GM21447 (cell line): ENCODE results near the gene PEPD.
"Not testable (repeated sequence)": the region's sequence is repeated elsewhere in the genome, so short reads cannot be mapped to it uniquely, and the experiment has no call there.

ENCODE experiments used
- ATAC-seq: cut with Tn5 transposase; IDR thresholded peaks from one replicate; pipeline ENCODE4 v1.9.1; 2021; ENCODE audit not compliant: unreplicated experiment

PEPD gene

DNA sequence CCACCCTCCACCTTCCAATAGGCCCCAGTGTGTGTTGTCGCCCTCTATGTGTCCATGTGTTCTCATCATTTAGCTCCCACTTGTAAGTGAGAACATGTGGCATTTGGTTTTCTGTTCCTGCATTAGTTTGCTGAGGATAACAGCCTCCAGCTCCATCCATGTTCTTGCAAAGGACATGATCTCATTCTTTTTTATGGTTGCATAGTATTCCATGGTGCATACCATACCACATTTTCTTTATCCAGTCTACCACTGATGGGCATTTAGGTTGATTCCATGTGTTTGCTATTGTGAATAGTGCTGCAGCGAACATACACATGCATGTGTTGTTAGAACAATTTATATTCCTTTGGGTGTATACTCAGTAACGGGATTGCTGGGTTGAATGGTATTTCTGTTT is 42.0 kb downstream of the PEPD start:
- not testable (repeated sequence) for ATAC-seq

- ATAC-seq = no peak
Measured at GRCh38 chr19:33477781-33478180, 43.8 kb downstream of the PEPD start.

DNA sequence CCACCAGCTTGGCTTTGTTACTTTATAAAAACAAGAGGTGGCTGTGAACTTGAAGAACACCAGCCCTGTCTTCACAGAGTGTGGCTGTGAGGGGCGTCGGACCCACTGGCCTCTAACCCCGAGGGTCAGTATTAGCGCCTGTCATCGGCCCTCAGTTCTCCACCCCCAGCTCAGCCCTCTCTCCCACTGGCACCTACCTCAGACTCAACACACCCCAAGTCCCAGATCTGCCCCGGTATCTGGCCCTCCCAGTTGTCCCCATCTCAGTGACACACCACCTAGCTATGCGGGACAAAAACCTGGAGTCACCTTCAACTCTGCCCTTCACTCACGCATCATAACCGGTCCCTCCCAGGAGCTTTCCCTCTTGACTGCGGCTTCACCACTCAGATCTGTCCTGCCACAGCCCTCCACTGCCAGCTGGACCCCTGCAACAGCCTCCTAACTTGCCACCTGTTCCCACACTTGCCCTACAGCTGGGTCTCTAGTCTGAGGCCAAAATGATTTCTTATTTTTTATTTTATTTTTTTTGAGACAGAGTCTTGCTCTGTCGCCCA is 45.4 kb downstream of the PEPD start:
- ATAC-seq = no peak

DNA sequence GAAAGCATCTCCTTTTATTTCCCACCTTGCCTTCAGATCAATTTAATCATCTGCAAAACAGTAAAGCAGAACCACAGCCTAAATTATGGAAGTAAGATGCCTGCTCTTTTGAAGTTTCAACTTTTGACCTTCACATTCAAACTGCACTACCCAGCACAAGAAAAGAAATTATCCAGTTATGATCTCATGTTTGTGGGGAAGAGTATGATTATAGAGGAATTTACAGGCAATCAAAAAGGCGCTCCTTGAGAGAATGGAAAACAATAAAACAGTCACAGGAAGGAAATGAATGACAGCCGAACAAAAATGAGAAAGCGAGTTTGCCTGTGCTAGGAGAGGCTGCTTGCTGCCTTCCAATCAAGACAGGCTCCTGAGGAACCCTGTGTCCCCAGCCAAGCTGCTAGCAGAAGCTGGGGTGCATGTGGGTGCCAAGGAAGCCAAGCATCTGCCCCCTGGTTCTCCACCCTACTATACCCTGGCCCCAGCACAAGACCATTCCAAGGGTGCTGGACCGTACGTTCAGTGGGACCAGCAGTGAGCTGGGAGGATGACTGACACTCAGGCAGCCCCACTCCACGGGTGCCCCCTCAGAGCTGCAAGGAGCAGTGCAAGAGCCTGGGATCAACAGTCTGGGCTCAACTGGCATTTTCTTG is 47.8 kb downstream of the PEPD start:
- no peak for ATAC-seq

DNA sequence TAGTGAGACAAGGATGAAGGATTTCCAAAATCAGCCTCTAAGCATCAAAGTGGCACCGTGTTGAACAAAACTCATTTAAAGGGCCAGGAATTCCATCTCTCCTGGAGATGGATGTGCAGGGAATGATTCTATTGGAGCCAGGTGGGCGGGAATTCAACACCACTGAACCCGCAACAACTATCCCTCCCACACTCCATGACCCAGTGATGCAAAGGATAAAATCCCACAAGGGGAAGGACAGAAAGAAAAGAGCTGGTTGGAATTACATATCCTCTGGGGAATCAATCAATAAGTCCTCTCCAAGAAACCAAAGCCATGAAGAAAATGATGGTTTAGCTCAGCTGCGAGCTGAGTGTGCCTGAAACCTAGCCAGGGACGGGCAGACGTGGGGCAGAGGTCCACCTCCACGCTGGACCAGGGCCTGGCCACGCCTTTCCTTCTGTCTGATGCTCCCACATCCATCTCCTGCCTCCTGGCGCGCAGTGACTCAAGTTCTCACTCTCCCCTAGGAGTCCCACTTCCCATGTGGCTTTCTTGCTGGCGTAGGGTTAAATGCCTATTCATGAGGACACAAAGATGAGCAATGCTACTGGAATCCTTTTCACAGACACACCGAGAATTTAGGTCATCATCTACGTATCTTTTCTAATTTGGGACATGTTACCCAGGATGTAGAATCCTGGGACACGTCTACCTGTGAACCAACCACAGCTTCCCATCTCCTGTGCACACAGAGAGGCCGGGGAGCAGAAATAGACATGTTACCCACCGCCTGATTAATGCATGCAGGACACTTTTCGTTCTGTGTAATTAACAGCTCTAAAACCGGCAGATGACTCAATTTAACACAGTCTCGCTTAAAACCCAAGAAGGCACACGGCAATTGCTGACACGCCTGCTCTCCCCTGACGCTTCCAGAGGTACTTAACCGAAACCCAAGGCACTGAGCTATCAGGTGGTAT is 48.6 kb downstream of the PEPD start:
- no peak for ATAC-seq

DNA sequence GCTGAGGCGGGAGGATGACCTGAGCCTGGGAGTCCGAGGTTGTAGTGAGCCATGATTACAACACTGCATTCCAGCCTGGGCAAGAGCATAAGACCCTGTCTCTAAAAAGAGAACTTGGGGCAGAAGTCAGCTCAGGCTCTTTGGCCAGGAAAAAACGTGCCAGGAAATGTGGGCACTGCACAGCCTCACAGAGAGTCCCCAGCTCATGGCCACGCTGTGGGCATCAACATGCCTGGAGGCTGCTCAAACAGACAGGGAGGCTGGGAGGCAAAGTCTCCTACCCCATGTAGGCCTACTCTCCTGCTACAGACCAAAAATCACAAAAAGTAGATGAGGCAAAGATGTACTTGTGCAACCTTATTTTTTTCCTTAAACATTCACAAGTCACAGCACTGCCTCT is 49.4 kb downstream of the PEPD start:
- ATAC-seq = no peak

DNA sequence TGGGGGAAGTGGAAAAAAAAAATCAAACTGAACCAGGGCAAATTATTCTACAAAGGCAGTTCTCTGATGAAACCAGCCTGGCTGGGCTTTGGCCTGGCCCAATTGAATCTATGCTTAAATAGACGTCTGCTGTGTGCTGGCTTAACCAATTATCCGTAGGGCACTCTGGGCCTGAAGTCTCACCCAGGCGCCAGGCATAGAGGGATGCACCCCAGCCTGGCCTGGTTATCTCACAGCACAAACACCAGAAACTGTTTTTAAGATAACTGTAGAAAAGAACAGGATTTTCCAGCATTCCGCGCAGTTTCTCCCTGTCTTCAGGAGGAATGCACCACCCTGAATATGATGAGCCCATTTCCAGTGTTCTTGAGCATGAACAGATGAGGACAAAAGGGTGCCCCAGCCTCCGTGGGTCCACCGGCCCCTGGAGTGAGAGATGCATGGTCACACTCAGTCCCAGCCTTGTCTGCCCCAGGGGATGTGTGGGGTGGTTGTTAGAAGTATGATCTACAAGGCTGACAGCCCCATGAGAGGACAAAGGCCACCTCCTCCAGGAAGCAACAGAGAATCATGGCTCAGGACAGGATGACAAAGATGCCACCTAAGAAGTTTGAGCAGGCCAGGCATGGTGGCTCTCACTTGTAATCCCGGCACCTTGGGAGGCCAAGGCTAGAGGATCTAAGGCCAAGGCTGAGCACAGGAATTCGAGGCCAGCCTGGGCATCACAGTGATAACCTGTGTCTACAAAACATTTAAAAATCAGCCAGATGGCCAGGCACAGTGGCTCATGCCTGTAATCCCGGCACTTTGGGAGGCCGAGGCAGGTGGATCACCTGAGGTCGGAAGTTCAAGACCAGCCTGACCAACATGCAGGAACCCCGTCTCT is 50.2 kb downstream of the PEPD start:
- ATAC-seq = no peak

DNA sequence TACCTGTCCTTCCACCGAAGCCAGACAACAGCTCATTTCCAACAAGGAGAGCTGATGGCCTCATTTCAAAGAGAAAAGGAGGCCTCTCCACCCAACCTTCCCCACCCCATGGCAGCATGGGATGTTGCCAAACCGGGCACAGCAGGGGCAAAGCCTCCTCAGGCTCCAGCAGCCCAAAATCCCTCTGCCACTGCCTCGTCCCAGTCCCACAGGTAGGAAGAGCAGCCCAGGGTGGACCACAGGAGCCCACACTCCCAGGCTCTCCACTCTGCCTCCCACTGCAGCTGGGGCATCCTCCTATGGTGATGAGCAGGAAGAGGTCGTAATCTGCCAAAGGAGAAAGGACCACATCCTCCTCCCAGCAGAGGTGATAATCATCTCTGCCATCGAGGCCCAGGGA is 50.9 kb downstream of the PEPD start:
- no peak for ATAC-seq

- ATAC-seq = no peak
Measured at GRCh38 chr19:33470040-33470330, 51.6 kb downstream of the PEPD start.

GRCh38 chr19:33469171-33470039 is 52.2 kb downstream of the PEPD start:
- no peak for ATAC-seq

- ATAC-seq = no peak
Measured at GRCh38 chr19:33468361-33469170, 53.0 kb downstream of the PEPD start.

DNA sequence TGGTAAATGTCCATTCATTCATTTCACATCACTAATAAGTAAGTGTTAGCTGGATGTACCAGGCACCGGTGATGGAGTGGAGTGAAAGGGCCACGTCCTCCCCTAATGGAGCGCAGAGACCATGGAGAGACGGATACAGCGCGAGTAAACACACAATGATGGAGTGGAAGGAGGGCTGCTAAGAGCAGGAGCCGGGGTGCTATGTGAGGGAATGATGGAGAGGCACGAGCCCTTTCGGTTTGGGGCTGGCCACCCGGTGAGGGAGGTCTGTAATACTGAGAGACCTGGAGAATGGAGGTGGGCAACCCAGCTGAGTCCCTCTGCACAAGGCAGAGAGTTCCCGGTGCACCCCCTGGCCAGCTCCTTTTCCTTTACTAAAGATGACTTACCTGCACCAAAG is 53.7 kb downstream of the PEPD start:
- ATAC-seq = no peak

DNA sequence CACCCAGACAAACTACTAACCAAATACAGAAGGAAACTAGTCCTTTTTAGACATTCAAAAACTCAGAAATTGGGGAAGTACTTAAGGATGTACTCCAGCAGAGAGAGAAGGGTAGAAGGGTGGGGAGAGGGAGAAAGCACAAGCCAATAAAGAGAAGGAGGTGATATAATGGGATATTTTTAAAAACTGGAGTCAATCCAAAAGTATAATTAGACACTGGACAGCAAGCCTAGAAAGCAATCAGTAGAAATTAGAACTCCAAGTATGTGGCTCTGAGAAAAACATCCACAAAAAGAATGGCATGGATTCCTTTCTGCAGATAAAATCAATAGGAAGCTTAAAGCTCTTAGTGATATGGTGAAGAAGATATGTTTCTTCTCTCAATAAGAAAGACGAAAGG is 55.8 kb downstream of the PEPD start:
- ATAC-seq = no peak

DNA sequence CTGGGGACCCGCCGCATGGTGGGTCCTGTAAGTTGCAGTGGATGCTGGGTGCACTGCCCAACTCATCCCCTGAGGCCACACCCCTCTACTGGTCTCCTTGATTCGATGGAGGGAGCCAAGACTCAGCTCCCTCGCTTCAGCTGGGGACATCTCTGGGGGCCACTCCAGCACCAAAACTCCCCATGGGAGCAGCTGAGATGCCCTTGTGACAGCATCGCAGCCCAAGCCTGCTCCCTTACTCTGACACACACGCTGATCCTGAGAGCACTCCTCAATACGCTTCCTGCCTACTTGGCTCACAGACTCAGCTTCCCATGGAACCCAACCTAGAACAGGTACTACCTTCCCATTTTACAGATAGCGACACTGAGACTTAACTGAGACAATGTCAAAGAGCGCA is 56.2 kb downstream of the PEPD start:
- ATAC-seq = no peak

- no peak for ATAC-seq
Measured at GRCh38 chr19:33464733-33465115, 56.9 kb downstream of the PEPD start.

GRCh38 chr19:33464010-33464732 is 57.4 kb downstream of the PEPD start:
- ATAC-seq = no peak

GRCh38 chr19:33463199-33463598 is 58.4 kb downstream of the PEPD start:
- no peak for ATAC-seq

- ATAC-seq = no peak
Measured at GRCh38 chr19:33462112-33462791, 59.3 kb downstream of the PEPD start.
